HG02642 (cell line): ENCODE results near the gene SRPK1.

Source experiments
- ATAC-seq: cut with Tn5 transposase; IDR thresholded peaks from one replicate; pipeline ENCODE4 v1.9.1; 2021; ENCODE audit warnings: mild to moderate bottlenecking; ENCODE audit not compliant: unreplicated experiment, poor library complexity

The SRPK1 gene

DNA sequence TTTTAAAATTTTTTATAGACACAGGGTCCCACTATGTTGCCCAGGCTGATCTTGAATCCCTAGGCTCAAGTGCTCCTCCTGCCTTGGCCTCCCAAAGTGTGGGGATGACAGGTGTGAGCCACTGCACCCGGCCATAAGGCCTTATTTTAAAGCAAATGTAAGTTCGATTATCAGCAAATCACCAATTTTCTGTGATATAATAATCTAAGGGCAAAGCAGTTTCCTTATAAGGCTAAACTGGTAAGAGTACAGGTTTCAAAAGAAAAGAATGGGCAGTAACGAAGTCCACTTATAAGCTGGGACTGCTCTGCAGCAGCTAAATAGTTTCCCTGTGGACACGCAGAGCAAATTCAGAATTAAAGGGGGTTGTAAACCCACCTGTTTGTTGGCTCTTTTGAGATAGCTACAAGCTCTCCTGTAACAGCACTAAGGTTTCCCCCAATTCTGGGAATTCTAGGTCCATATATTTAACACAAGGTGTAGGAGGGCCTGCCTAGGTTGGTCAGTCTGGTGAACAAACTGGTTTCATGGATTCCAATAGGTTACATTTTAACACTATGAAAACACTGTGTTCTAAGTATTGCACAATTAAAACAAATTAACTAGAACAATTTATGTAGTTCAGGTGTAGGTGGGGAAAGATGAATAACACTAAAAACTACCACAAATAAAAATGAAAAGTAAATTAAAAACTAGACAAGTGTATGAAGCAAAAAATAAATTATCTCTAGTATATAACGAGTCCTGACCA is 89.5 kb downstream of the SRPK1 start:
- no peak for ATAC-seq

DNA sequence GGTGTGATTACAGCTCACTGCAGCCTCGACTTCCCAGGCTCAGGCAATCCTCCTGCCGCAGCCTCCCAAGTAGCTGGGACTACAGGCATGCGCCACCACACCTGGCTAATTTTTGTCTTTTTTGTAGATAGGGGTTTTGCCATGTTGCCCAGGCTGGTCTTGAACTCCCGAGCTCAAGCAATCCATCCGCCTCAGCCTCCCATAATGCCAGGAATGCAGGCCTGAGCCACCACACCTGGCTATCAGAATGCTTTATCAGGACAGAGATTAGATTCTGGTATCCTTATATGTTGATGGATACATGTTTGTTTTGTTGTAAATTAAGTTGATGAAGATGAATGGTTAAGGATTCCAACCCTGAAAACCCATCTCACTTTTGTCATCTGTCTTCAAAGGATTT is 91.6 kb downstream of the SRPK1 start:
- ATAC-seq, result no peak

DNA sequence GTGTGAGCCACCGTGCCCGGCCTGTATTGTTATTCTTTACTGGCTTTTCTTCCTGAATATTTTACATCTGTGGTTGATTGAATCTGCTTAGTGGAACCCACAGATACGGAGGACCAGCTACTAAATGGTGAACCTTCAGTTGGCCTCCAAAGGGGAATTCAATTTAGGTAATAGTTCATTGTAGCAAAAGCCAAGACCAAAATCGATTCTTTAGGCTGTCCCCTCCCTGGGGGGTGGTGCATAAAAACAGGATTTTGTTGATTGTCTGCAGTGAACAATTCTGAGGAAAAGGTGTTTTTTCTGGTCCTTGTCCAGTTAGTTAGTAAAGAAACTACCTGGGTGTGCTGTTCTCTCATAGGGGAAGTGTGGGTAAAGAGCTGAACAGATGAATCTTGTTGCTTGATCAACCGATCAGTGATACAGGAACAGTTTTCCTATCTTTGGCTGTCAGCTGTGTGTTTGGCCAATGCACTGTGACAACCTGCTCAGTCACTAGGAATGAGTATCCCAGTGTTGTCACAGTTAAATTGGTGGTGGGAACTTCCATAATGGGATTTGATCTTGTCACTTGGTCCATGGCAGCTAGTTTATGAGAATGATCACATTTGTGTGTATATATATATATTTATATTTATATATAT is 96.2 kb downstream of the SRPK1 start:
- no peak for ATAC-seq

DNA sequence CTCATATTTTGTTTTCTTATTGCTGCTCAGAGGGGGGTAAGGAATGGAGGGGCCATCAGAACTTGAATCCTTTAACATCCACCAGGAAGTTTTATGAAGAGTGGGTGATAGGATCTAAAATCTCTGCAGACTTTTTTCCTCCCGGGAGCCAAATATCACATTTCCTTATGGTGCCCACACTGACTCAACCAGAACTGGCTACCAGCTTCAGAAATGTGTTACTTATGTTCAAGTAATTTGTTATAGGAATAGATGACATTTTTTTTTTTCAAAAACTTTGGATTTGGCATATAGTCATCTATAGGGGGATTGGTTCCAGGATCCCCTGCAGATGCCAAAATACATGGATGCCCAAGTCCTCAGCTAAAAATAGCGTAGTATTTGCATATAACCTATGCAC is 97.3 kb downstream of the SRPK1 start:
- no peak for ATAC-seq

DNA sequence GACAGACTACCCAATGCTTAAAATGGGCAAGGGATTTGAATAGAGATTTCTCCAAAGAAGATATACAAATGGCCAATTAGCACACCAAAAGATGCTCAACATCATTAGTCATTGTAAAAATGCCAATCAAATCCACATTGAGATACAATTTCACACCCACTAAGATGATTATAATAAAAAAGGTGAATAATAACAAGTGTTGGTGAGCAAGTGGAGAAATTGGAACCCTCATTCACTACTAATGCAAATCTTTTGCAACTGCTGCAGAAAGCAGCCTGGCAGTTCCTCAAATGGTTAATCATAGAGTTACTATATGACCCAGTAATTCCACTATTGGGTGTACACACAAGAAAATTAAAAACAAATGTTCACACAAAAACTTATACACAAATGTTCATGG is 103.4 kb downstream of the SRPK1 start:
- ATAC-seq, result no peak

DNA sequence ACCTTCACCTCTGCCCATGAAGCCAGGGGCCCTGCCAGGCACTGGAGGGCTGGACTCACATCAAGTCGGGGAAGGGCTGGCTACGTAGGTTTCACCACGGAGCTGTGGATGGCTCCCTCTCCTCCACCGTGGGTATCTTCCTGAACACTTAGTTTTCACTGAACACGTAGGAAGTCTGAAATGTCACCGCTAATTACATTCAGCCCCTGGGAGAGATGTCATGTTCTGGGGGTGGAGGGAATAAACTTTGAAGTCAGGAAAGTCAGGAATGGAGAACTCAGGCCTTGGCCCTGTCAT is 109.3 kb downstream of the SRPK1 start:
- no peak for ATAC-seq

DNA sequence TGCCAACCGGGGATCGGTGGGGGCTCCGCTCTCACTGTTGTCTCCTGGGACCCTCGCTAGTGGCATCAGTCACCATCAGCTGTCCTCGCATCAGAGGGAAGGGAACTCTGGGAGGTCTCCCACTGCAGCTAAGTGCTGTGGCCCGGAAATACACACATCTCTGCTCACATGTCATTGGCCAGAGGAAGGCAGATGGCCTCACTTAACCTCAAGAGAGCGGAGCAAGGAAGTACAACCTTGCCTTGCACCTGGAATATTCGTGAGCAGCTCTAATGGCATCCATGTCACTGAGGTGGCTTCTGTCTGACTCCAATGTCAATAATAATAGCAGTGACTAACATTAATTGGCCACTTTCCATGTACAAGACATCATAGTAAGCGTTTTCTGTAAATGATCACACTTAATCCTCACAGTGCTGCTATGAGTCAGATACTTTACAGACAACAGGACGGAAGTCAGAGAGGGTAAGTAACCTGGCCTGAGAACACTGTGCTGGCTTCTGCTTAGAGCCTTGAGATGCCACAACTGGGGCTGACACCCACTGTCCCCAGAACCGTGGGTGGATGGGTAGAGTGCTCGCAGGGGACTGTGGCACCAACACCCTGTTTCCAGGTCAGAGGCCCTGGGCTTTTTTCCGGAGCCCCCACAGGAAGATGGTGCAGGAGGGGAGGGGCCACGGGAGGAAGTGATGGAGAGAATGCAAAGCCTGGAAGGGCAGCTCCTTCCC is 109.8 kb downstream of the SRPK1 start:
- ATAC-seq, result no peak

DNA sequence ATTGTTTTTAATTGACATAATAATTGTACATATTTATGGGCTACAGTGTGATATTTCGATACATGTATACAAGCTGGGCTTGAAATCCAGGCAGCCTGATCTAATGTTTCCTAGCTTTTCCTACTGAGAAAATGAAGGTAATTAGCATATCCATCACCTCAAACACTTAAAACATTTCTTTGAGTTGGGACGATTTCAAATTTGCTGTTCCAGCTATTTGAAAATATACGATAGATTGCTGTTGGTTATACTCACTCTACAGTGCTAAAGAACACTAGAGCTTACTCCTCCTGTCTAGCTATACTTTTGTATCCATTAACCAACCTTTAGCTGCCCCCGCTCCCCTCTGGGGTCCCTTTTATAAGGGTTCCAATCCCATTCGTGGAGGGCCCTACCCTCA is 111.1 kb downstream of the SRPK1 start:
- ATAC-seq, result no peak

DNA sequence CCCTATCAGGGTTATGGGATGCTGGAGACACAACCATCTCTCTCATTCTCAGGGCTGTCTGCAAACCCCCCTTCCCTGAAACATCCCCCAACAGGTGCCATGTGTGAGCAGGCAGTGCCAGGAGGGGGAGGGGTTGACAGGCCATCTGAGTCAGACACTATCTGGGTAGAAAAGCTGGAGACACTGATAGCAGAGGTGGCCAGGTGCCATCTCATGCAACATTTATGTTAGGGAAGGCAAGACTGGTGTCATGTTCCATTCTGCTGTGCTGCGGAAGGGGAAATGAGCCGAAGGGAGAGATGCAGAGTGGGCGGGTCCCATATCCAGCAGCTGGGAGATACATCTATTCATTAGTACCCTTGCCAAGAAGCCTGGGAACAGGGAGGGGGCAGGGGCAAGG is 112.2 kb downstream of the SRPK1 start:
- ATAC-seq, result no peak

DNA sequence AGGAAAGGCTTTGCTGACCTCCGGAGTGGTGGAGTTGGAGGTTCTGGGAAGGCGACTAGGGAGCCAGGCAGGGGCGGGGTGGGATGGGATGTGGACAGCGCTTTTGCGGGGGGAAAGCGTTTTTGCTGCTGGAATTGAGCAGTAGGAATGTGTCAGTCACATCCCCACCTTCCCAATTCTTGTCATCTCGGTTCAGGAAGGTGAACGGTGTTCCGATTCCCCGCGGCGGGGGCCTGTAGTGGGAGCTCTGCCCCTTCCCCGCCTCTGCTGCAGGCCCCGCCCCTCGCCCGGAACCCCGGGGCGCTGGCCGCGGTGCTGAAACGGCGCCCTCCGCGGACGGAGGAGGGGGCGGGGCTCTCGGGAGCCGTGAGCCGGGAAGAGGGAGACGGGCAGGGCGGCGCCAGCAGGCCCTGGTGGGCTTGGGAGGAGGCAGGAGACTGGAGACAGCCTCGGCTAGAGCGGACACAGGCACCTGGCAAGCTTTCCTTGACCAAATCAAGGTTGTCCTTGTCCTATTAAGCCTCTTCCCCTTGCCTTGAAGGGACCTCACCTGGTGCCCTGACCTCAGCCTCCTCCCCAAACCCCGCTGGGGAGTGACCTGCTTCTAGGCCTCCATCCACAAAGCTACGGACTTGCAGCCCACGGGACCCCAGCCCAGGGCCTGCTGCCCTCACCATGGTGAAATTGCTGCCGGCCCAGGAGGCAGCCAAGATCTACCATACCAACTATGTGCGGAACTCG is 115.7 kb downstream of the SRPK1 start, which contains the start of gene LHFPL5:
Gene LHFPL5, plus strand, starts transcription at position 357 of the 741 bp plus-strand sequence. Its CDS starts 319 bp downstream, at position 676.
- ATAC-seq, result no peak

DNA sequence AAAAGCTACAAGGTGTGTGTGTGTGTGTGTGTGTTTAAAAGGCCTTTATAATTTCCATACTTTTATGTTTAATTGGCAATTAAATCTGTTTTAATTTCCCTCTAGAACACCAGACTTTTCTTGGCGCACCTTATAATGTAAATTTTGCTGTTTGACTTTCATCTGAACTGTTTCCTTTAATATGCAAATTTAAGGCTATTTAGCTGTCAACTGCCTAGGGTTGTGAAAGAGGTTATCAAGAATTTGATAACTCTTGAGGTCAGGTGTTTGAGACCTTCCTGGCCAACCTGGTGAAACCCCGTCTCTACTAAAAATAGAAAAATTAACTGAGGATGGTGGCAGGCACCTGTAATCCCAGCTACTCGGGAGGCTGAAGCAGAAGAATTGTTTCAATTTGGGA is 119.8 kb downstream of the SRPK1 start:
- ATAC-seq, result no peak

DNA sequence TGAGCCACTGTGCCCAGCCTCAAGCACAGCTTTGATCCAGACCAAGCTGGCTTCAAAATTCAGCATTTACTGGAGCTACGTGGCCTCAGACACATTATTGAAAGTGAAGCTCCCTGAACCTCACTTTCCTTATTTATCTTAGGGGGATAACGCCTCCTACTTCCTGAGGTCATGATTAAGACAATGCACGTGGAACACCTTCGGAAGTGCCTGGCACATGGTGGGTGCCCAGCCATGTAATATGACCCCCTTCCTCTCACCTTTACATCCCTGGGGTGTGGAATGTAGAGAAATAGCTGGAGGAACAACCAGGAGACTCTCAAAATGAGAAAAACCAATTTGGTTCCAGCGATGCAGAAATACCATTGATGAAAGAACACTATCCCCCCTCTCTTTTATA is 122.2 kb downstream of the SRPK1 start:
- no peak for ATAC-seq

DNA sequence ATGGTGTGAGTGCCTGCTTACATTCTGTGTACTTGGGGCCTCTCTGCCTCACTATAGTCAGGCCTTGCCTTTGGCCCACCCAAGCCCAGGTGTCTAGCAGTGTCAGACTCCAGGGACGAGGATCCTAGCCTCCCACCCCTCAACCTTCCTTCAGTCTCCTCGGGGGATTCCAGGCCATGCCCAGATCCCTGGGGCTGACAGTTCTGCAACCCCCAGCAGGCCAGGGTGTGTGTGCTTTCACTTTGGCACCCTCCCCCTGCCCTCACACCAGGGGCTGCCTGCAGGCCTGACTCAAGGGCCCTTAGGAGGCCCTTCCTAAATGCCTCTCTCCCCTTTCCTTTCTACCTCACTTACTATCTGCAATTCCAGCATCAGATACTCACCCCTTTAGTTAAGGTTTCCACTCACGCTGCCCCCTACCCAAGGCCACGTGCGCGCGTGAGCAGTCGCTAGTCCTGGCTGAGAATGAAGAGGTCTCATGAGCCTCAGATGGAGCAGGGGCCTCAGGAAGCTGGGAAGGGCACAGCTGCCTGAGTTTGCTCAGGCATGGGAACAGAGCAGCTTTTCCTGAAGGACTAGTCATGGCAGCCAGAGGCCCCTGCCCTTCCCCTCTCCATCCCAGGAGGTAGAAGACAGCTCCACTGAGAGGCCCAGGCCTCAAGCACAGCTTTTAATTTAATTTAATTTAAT is 122.9 kb downstream of the SRPK1 start:
- ATAC-seq, result no peak

DNA sequence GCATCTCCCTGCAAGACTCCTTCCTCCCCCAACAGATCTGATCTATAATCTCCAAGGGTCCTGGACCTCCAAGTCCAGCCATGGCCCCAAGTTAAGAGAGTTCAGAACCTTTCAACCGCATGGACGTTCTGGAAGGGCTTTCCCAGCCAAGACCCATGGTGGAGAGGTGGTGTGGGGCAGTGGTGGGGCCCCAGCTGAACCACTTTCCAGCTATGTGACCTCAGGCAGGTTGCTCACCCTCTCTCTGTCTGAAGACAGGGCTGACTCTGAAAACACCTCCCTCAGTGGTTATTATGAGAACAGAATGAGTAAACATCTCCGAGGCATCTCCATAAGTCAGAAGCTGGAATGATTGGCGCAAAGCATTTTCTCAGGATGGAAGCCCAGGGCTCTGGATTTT is 124.7 kb downstream of the SRPK1 start:
- no peak for ATAC-seq

DNA sequence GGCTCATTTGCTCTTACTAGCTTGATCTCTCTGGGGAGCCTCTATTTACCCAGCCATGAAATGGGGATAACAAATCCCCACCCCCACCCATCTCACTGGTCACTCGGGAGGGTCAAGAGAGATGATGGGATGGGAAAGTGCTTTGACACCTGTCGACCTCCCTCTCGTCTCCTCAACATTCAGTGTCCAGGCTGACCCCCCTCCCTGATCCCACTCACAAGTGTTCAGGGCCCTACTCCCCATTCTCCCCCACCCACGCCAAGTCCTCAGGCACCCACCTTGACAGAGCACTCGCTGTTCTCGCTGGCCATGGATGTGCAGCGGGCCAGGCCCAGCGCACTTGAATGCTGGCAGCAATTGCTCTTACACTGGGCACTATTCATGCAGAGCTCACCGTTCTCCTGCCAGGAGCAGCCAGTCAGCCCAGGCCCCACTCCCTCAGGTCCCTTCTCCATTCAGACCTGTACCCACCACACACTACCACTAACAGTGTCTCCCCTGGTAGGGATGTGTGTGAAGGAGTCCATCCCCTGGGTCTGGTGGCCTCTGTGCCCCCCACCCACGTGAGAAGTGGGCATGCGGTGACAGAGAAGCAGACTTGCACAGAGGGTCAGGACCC is 125.3 kb downstream of the SRPK1 start:
- ATAC-seq, result no peak

DNA sequence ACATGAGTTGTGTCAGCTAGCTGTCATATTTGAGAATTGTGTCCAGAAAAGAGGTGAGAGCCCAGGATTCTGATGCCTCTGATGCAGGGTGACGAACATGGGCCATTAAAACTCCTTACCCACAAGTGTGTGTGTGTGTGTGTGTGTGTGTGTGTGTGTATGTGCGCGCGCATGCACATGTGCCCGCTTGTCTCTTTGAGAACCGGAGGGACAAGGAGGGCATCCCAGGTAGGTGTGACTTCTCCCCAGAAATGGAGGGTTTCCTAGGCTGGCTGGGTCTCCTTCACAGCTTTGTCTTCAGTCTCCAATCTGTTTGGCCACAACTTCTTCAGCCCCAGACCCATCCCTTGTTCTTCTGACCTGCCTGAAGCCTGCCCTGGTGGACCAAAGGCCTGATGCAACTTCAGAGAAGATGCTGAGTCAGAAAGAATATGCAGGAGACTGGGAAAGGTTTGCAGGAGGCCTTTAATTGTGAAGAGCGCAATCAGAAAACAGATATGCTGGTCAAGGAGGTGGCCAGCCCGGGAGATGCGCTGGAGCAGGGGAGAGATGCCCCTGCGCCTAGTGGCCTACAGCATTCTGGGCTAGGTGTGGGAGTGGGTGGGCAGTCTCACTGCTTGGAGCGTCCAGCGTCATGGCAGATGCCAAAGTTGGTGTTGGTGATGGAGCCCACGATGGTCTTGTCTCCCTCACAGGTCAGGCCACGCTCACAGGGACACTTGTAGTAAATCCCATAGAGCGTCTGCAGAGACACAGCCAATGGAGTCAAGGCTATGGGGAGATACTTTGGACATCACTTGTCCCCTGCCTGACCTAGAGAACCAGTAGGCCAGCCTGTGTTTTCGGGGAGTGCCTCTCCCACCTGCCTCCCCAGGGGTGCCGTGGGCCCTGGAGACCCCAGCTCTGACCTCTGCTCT is 126.1 kb downstream of the SRPK1 start:
- ATAC-seq, result no peak

DNA sequence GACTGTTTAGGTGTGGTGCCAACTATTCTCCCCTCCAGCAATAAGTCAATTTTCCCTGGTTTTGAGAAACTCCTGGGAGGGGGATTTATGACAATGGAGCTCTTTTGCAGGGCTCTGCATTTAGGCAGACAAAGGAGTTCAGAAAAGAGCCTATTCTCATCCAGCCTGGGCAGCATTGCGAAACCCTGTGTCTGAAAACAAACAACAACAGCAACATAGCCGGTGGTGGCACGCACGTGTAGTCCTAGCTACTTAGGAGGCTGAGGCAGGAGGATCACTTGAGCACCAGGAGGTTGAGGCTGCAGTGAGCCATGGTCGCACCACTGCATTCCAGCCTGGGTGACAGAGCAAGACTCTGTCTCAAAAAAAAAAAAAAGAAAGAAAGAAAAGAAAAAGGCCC is 130.2 kb downstream of the SRPK1 start:
- no peak for ATAC-seq

DNA sequence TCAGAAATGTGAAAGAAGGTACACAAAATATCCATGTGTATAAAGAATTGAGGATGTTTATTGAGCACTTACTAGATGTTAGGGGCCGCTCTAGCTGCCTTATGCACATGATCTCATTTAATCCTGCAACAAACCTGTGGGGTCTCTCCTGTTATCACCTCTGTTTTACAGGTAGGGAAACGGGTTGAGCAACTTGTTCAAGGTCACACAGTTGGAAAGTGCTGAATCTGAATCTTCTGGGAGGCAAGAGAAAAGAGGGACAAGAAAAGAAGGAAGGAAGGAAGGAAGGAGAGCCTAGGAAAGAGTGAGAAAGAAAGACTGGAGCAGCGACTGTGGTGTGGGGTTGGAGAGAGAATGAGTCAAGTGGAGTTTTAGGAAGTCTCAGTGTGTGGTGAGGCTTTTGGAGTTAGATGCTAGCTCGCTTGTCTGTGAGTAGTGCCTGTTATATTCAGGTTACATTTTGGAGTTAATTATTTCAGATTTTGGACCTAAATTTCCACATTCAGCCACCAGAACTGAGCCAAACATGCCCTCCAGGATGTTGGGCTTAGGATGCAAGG is 132.4 kb downstream of the SRPK1 start:
- ATAC-seq, result no peak
